SH-SY5Y (cell line): ENCODE measurements around the gene ROPN1L.

Source experiments
- GATA2 ChIP-seq: IDR thresholded peaks from 2 replicates; pipeline ENCODE4 v1.6.1; 2011; ENCODE audit warnings: mild to moderate bottlenecking, low read depth, low read length
- GATA3 ChIP-seq: IDR thresholded peaks from 2 replicates; pipeline ENCODE4 v1.6.1; 2011; ENCODE audit warnings: low read depth, mild to moderate bottlenecking, low read length, moderate library complexity

GRCh38 chr5:10451137-10451824 is 9.6 kb downstream of the ROPN1L start:
- TF ChIP-seq GATA2 (no peak), GATA3 (no peak)
